Activated naive CD4-positive, alpha-beta T cell treated with anti-CD3 and anti-CD28 coated beads for 36 hours (primary cell): Measurements from ENCODE around the gene CDK19. TPM values are rescaled to one million over a fixed set of nuclear protein-coding genes. Genes with fewer than 3 reads are reported as not detected.
"Not testable (repeated sequence)": the region's sequence is repeated elsewhere in the genome, so short reads cannot be mapped to it uniquely, and the experiment has no call there.

Experiments
- CTCF ChIA-PET: fragments of 350-600 bp; sonication (Branson Sonifier 250); formaldehyde crosslinking; loops from one replicate; lab custom pipeline; 2021; ENCODE audit warnings: antibody characterized with exemption; lab: Charles Lee
- DNase-seq: peaks from one replicate; pipeline ENCODE4 v3.0.0-alpha.2; 2020
- H3K27ac Mint-ChIP-seq: one replicate; pipeline ENCODE4 v1.8.0; 2021; ENCODE audit warnings: mild to moderate bottlenecking, mixed read lengths
- H3K27me3 Mint-ChIP-seq: one replicate; pipeline ENCODE4 v1.8.0; 2021; ENCODE audit warnings: low read depth, mixed read lengths
- H3K36me3 Mint-ChIP-seq: one replicate; pipeline ENCODE4 v1.8.0; 2021; ENCODE audit warnings: low read depth, mixed read lengths
- H3K4me1 Mint-ChIP-seq: one replicate; pipeline ENCODE4 v1.8.0; 2021; ENCODE audit warnings: low read depth, mixed read lengths
- H3K4me3 Mint-ChIP-seq: one replicate; pipeline ENCODE4 v1.8.0; 2021; ENCODE audit warnings: mild to moderate bottlenecking, moderate library complexity, mixed read lengths
- H3K9me3 Mint-ChIP-seq: one replicate; pipeline ENCODE4 v1.8.0; 2021; ENCODE audit warnings: mixed read lengths
- intact Hi-C: fragments of 100-400 bp; cut with micrococcal nuclease; formaldehyde crosslinking; loops from one replicate; pipeline ENCODE4 v1.15.1; 2023
- total RNA-seq, 2 experiments: library from RNA; stranded (reverse); gene quantifications; one replicate each; pipeline ENCODE4 v1.2.3, GENCODE V29; 2021

The CDK19 gene
- total RNA-seq, 2 experiments from 2014 or later: 11.0 to 11.7 TPM

- H3K27me3 Mint-ChIP-seq: no peaks in the 10 kb centered on the region
- no peak overlapping the region for H3K27ac Mint-ChIP-seq
- intact Hi-C loops: no loop called here
- CTCF ChIA-PET: interaction anchor here (1.8 kb wide), 1 partner anchor 35 kb away, joined by 4 read pairs; no protein-coding TSS in a partner anchor
- H3K4me1 Mint-ChIP-seq: peaks cover 8% of the 10 kb centered on the region
- H3K36me3 Mint-ChIP-seq: no peaks in the 10 kb centered on the region
- no peaks in the 10 kb centered on the region for H3K9me3 Mint-ChIP-seq
- DNase-seq: no peak
- H3K4me3 Mint-ChIP-seq: no peak overlapping the region
These were observed 4.2 kb downstream of the CDK19 start for GRCh38 chr6:110810896-110811586.

- no peak overlapping the region for H3K27ac Mint-ChIP-seq
- intact Hi-C loops: no loop called here
These were observed 5.5 kb downstream of the CDK19 start for GRCh38 chr6:110809792-110810191.

GRCh38 chr6:110802175-110802574, 13.1 kb downstream of the CDK19 start:
- DNase-seq, H3K27ac Mint-ChIP-seq, H3K4me3 Mint-ChIP-seq, H3K27me3 Mint-ChIP-seq, H3K36me3 Mint-ChIP-seq, H3K4me1 Mint-ChIP-seq, intact Hi-C loops, CTCF ChIA-PET: not testable (repeated sequence)
- H3K9me3 Mint-ChIP-seq: peaks cover 12% of the 10 kb centered on the region

More at GRCh38 chr6:110809792-110810191, 5.5 kb downstream of the CDK19 start:
- no peak for DNase-seq
- Mint-ChIP-seq H3K4me3 (no peak overlapping the region), H3K4me1 (peaks cover 11% of the 10 kb centered on the region), H3K36me3 (no peaks in the 10 kb centered on the region), H3K27me3 (no peaks in the 10 kb centered on the region), H3K9me3 (no peaks in the 10 kb centered on the region)
- CTCF ChIA-PET: interaction anchor here (1.8 kb wide), 1 partner anchor 34 kb away, joined by 4 read pairs; no protein-coding TSS in a partner anchor

- peaks cover 12% of the 10 kb centered on the region for H3K9me3 Mint-ChIP-seq
- H3K4me1 Mint-ChIP-seq: peaks cover 4% of the 10 kb centered on the region
- H3K36me3 Mint-ChIP-seq: peaks cover 4% of the 10 kb centered on the region
- CTCF ChIA-PET: no interaction called here
- no peak for DNase-seq
- no peak overlapping the region for H3K4me3 Mint-ChIP-seq
- H3K27me3 Mint-ChIP-seq: no peaks in the 10 kb centered on the region
- H3K27ac Mint-ChIP-seq: no peak overlapping the region
- intact Hi-C loops: no loop called here
These were observed 14.5 kb downstream of the CDK19 start for GRCh38 chr6:110800839-110801196.

- Mint-ChIP-seq H3K27ac (no peak overlapping the region), H3K36me3 (peaks cover 4% of the 10 kb centered on the region), H3K4me1 (peaks cover 4% of the 10 kb centered on the region), H3K9me3 (peaks cover 12% of the 10 kb centered on the region), H3K4me3 (no peak overlapping the region), H3K27me3 (no peaks in the 10 kb centered on the region)
- DNase-seq: no peak
- intact Hi-C loops: no loop called here
- CTCF ChIA-PET: no interaction called here
These were observed 15.0 kb downstream of the CDK19 start for GRCh38 chr6:110800196-110800838.

- no peak for DNase-seq
- Mint-ChIP-seq H3K27ac (no peak overlapping the region), H3K36me3 (peaks cover 4% of the 10 kb centered on the region), H3K4me3 (no peak overlapping the region), H3K9me3 (peaks cover 12% of the 10 kb centered on the region), H3K27me3 (no peaks in the 10 kb centered on the region), H3K4me1 (no peaks in the 10 kb centered on the region)
- intact Hi-C loops: no loop called here
- CTCF ChIA-PET: no interaction called here
These were observed 15.6 kb downstream of the CDK19 start for GRCh38 chr6:110799655-110800054.

GRCh38 chr6:110799189-110799588, 16.1 kb downstream of the CDK19 start:
- no peak overlapping the region for H3K27ac Mint-ChIP-seq
- CTCF ChIA-PET: no interaction called here
- DNase-seq: no peak
- intact Hi-C loops: no loop called here
- H3K36me3 Mint-ChIP-seq: peaks cover 4% of the 10 kb centered on the region
- no peaks in the 10 kb centered on the region for H3K27me3 Mint-ChIP-seq
- H3K4me3 Mint-ChIP-seq: no peak overlapping the region
- H3K4me1 Mint-ChIP-seq: no peaks in the 10 kb centered on the region
- peaks cover 12% of the 10 kb centered on the region for H3K9me3 Mint-ChIP-seq

- Mint-ChIP-seq H3K27ac (no peak overlapping the region), H3K4me3 (no peak overlapping the region), H3K27me3 (no peaks in the 10 kb centered on the region), H3K4me1 (no peaks in the 10 kb centered on the region), H3K9me3 (peaks cover 2% of the 10 kb centered on the region), H3K36me3 (no peaks in the 10 kb centered on the region)
- DNase-seq: no peak
- intact Hi-C loops: no loop called here
- CTCF ChIA-PET: interaction anchor here (0.6 to 0.7 kb wide), 2 partner anchors 22 to 81 kb away, joined by 3 read pairs; no protein-coding TSS in a partner anchor
These were observed 20.0 kb downstream of the CDK19 start for GRCh38 chr6:110795271-110795670.

GRCh38 chr6:110786696-110787095, 28.6 kb downstream of the CDK19 start:
- Mint-ChIP-seq H3K27me3 (no peaks in the 10 kb centered on the region), H3K4me3 (no peak overlapping the region), H3K36me3 (peaks cover 3% of the 10 kb centered on the region), H3K9me3 (peaks cover 6% of the 10 kb centered on the region), H3K4me1 (peaks cover 23% of the 10 kb centered on the region), H3K27ac (no peak overlapping the region)
- intact Hi-C loops: no loop called here
- CTCF ChIA-PET: no interaction called here
- DNase-seq: no peak

GRCh38 chr6:110786271-110786670, 29.0 kb downstream of the CDK19 start:
- CTCF ChIA-PET: no interaction called here
- Mint-ChIP-seq H3K4me1 (peaks cover 23% of the 10 kb centered on the region), H3K27ac (no peak overlapping the region), H3K9me3 (peaks cover 6% of the 10 kb centered on the region), H3K27me3 (no peaks in the 10 kb centered on the region), H3K4me3 (no peak overlapping the region), H3K36me3 (peaks cover 3% of the 10 kb centered on the region)
- DNase-seq: no peak
- intact Hi-C loops: no loop called here

GRCh38 chr6:110784610-110784979, 30.7 kb downstream of the CDK19 start:
- Mint-ChIP-seq H3K9me3 (peaks cover 6% of the 10 kb centered on the region), H3K27ac (no peak overlapping the region), H3K4me1 (peaks cover 23% of the 10 kb centered on the region), H3K36me3 (peaks cover 3% of the 10 kb centered on the region), H3K4me3 (no peak overlapping the region), H3K27me3 (no peaks in the 10 kb centered on the region)
- DNase-seq: no peak
- intact Hi-C loops: loop anchor here (1.0 kb wide), 1 partner anchor 160 kb away; no protein-coding TSS in a partner anchor
- CTCF ChIA-PET: no interaction called here

GRCh38 chr6:110781522-110782214, 33.6 kb downstream of the CDK19 start:
- no peak overlapping the region for H3K4me3 Mint-ChIP-seq
- H3K27ac Mint-ChIP-seq: no peak overlapping the region

More at GRCh38 chr6:110781522-110782214, 33.6 kb downstream of the CDK19 start:
- DNase-seq: no peak
- H3K27me3 Mint-ChIP-seq: no peaks in the 10 kb centered on the region
- intact Hi-C loops: no loop called here
- no peaks in the 10 kb centered on the region for H3K9me3 Mint-ChIP-seq
- CTCF ChIA-PET: interaction anchor here (1.1 kb wide), 1 partner anchor 34 kb away, joined by 4 read pairs; no protein-coding TSS in a partner anchor
- H3K4me1 Mint-ChIP-seq: peaks cover 23% of the 10 kb centered on the region
- no peaks in the 10 kb centered on the region for H3K36me3 Mint-ChIP-seq
